A549 (cell line): ENCODE data around the gene SYT10. TPM values are rescaled to one million over a fixed set of nuclear protein-coding genes. Genes with fewer than 3 reads are reported as not detected.

Experiments used
- ATAC-seq, 2 experiments: fragments of 200-7000 bp in 1 of 2; fragments of >200 bp in 1 of 2; cut with Nextera tagmentation in 1 of 2; cut with Tn5 transposase in 1 of 2; 3 replicates each; pipeline versions ENCODE4 v1.8.0 to v1.9.1; 2018 to 2020; ENCODE audit warnings: mild to moderate bottlenecking in 1 of 2, moderate library complexity in 1 of 2
- CTCF ChIA-PET: fragments of 300-600 bp; sonication (Branson Sonifier 250); formaldehyde crosslinking; extraction: SDS; loops from one replicate; lab custom pipeline; 2021; ENCODE audit warnings: antibody characterized with exemption, inconsistent platforms; lab: Yijun Ruan, JAX
- POLR2A ChIA-PET: fragments of 350-600 bp; formaldehyde crosslinking; extraction: SDS; loops from one replicate; lab custom pipeline; 2021; ENCODE audit warnings: antibody characterized with exemption, inconsistent platforms; lab: Yijun Ruan, JAX
- DNase-seq, 2 experiments: peaks; one replicate each; pipeline versions ENCODE4 v3.0.0 to v3.0.0-alpha.2; 2011 to 2016; ENCODE audit warnings: low read depth in 1 of 2, low spot score in 1 of 2
- FAIRE-seq: peaks from 2 replicates; lab custom pipeline; 2011; peaks lifted over from hg19 to GRCh38; lab: Jason Lieb, UNC
- H3K27ac ChIP-seq, 2 experiments: fragments of >200 bp; sonication (Bioruptor Twin); formaldehyde crosslinking; 3 replicates each; pipeline ENCODE4 v1.5.1; 2016 to 2017
- H3K4me1 ChIP-seq: fragments of >200 bp; sonication (Bioruptor Twin); formaldehyde crosslinking; 3 replicates; pipeline ENCODE4 v1.6.1; 2016
- H3K4me2 ChIP-seq: fragments of >200 bp; sonication (Bioruptor Twin); formaldehyde crosslinking; 3 replicates; pipeline ENCODE4 v1.6.1; 2016
- H3K4me3 ChIP-seq: fragments of >200 bp; sonication (Bioruptor Twin); formaldehyde crosslinking; 3 replicates; pipeline ENCODE4 v1.5.1; 2016
- H3K9me3 ChIP-seq: fragments of >200 bp; sonication (Bioruptor Twin); formaldehyde crosslinking; 3 replicates; pipeline ENCODE4 v1.6.1; 2016
- CBX2 ChIP-seq: fragments of 200-600 bp; sonication (generic); IDR thresholded peaks from 2 replicates; pipeline ENCODE4 v1.6.1; 2016; ENCODE audit warnings: low read depth, mild to moderate bottlenecking, borderline replicate concordance
- CBX8 ChIP-seq: fragments of 200-600 bp; sonication (generic); IDR thresholded peaks from 2 replicates; pipeline ENCODE4 v1.6.1; 2016
- CEBPB ChIP-seq, 2 experiments: fragments of >200 bp in 1 of 2; sonication (Bioruptor Twin) in 1 of 2; formaldehyde crosslinking in 1 of 2; IDR thresholded peaks; 2 replicates each; pipeline ENCODE4 v1.6.1; 2012 to 2016
- CHD4 ChIP-seq: fragments of 200-600 bp; sonication (generic); IDR thresholded peaks from 2 replicates; pipeline ENCODE4 v1.6.1; 2016; ENCODE audit warnings: antibody characterized with exemption, mild to moderate bottlenecking, borderline replicate concordance
- ELK1 ChIP-seq: fragments of 150-350 bp; IDR thresholded peaks from 2 replicates; pipeline ENCODE4 v1.6.1; 2014; ENCODE audit warnings: low read depth, mild to moderate bottlenecking, low read length
- EP300 ChIP-seq, 2 experiments: fragments of >200 bp; sonication (Bioruptor Twin); formaldehyde crosslinking; IDR thresholded peaks; 2 replicates in 1 of 2; 3 replicates in 1 of 2; pipeline ENCODE4 v1.6.1; 2016 to 2017
- FOSB ChIP-seq: fragments of 250-450 bp; sonication (Bioruptor Pico); IDR thresholded peaks from 2 replicates; pipeline ENCODE4 v1.5.0; 2020; ENCODE audit warnings: mild to moderate bottlenecking, moderate library complexity
- FOSL2 ChIP-seq, 2 experiments: fragments of 450-650 bp in 1 of 2; fragments of >200 bp in 1 of 2; sonication (Bioruptor Twin) in 1 of 2; formaldehyde crosslinking; IDR thresholded peaks; 2 replicates each; pipeline versions ENCODE4 v1.5.0 to v1.6.1; 2016 to 2020; ENCODE audit warnings: mild to moderate bottlenecking in 1 of 2, moderate library complexity in 1 of 2
- FOXS1 ChIP-seq: fragments of 250-450 bp; sonication (Bioruptor Pico); IDR thresholded peaks from 2 replicates; pipeline ENCODE4 v1.5.0; 2020; ENCODE audit warnings: mild to moderate bottlenecking, moderate library complexity
- HMGXB4 ChIP-seq: fragments of 250-450 bp; sonication (Bioruptor Pico); IDR thresholded peaks from 2 replicates; pipeline ENCODE4 v1.5.0; 2021; ENCODE audit warnings: mild to moderate bottlenecking, moderate library complexity, borderline replicate concordance
- HOXB13 ChIP-seq: fragments of 250-450 bp; sonication (Bioruptor Pico); IDR thresholded peaks from 2 replicates; pipeline ENCODE4 v1.5.0; 2020; ENCODE audit warnings: low read depth, mild to moderate bottlenecking, moderate library complexity
- JUN ChIP-seq, 2 experiments: fragments of >200 bp; sonication (Bioruptor Twin); formaldehyde crosslinking; IDR thresholded peaks; 2 replicates in 1 of 2; 3 replicates in 1 of 2; pipeline ENCODE4 v1.6.1; 2016 to 2017
- MAZ ChIP-seq: fragments of 150-350 bp; IDR thresholded peaks from 2 replicates; pipeline ENCODE4 v1.6.1; 2014; ENCODE audit warnings: antibody characterized with exemption, low read depth, low read length, borderline replicate concordance
- NPAS2 ChIP-seq: fragments of 250-450 bp; sonication (Bioruptor Pico); IDR thresholded peaks from 2 replicates; pipeline ENCODE4 v1.8.0; 2022; ENCODE audit warnings: mild to moderate bottlenecking, moderate library complexity, borderline replicate concordance
- NR3C1 ChIP-seq: fragments of >200 bp; sonication (Bioruptor Twin); formaldehyde crosslinking; IDR thresholded peaks from 3 replicates; pipeline ENCODE4 v1.6.1; 2017
- RAD21 ChIP-seq, 2 experiments: fragments of >200 bp in 1 of 2; sonication (Bioruptor Twin) in 1 of 2; formaldehyde crosslinking in 1 of 2; IDR thresholded peaks in 1 of 2; conservative IDR thresholded peaks in 1 of 2; 2 replicates in 1 of 2; 3 replicates in 1 of 2; pipeline ENCODE4 v1.6.1; 2012 to 2018; ENCODE audit warnings: inconsistent platforms in 1 of 2
- RARB ChIP-seq: fragments of 250-450 bp; sonication (Bioruptor Pico); IDR thresholded peaks from 2 replicates; pipeline ENCODE4 v1.8.0; 2021; ENCODE audit warnings: mild to moderate bottlenecking, moderate library complexity
- ZSCAN20 ChIP-seq: fragments of 250-450 bp; sonication (Bioruptor Pico); IDR thresholded peaks from 2 replicates; pipeline ENCODE4 v1.8.0; 2022; ENCODE audit warnings: mild to moderate bottlenecking, moderate library complexity
- WGBS: methylation state at CpG from one replicate; pipeline ENCODE4 v1.1.6; 2017; ENCODE audit errors: missing lambda C conversion rate; 5-methylcytosine and 5-hydroxymethylcytosine counted together
- polyA plus RNA-seq, 4 experiments: library from polyadenylated mRNA; depleted of rRNA in 3 of 4; stranded (reverse); fragments of >200 nt; fragmentation: RNase III in 1 of 4; extraction: RNeasy Plus Mini Kit Qiagen cat#74134 plus additional on column Dnase treatment in 1 of 4; gene quantifications; 2 replicates in 3 of 4; 3 replicates in 1 of 4; pipeline ENCODE4 v1.2.3, GENCODE V29; 2011 to 2017
- TF ChIP-seq, protein P1 (sequence below): fragments of 250-450 bp; sonication (Bioruptor Pico); IDR thresholded peaks from 2 replicates; pipeline ENCODE4 v1.5.0; 2020; ENCODE audit warnings: low read depth, mild to moderate bottlenecking, moderate library complexity
- TF ChIP-seq, protein P2 (sequence below): IDR thresholded peaks from 2 replicates; pipeline ENCODE4 v1.6.1; 2012; ENCODE audit warnings: low read depth, borderline replicate concordance
- TF ChIP-seq, protein P3 (sequence below): fragments of 450-650 bp; IDR thresholded peaks from 2 replicates; pipeline ENCODE4 v1.6.1; 2014; ENCODE audit warnings: antibody characterized with exemption
- TF ChIP-seq, protein P4 (sequence below): fragments of >200 bp; sonication (Bioruptor Twin); formaldehyde crosslinking; IDR thresholded peaks from 3 replicates; pipeline ENCODE4 v1.5.1; 2016

SYT10 gene
- polyA plus RNA-seq, 2 of the 4 experiments (the other 2 are of a cell fraction) = not detected

DNA sequence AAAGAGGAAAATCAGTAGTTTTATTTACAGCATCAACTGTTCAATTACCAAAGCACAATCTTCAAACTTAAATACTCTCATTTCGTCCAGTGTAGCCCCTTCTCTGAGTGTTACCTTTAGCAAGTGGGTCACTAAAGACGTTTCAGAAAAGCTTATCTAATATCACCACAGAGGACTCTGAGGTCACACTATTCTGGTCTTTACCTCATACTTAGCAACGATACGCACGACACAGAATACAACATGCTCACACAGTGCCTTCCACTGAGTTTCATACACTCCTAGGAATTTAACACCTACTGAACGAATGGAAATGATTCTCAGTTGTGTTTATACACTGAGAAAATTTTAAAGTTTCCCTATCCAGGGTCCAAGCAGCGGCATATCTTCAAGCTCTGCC, 2.0 kb downstream of the SYT10 start:
- no peaks in the 10 kb centered on the region for H3K4me1 ChIP-seq
- POLR2A ChIA-PET = no interaction called here
- no peak overlapping the region for H3K27ac ChIP-seq
- TF ChIP-seq RARB (CRISPR knock-in tag) = no peak
- TF ChIP-seq, protein P1, sequence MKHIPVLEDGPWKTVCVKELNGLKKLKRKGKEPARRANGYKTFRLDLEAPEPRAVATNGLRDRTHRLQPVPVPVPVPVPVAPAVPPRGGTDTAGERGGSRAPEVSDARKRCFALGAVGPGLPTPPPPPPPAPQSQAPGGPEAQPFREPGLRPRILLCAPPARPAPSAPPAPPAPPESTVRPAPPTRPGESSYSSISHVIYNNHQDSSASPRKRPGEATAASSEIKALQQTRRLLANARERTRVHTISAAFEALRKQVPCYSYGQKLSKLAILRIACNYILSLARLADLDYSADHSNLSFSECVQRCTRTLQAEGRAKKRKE (CRISPR knock-in tag) = no peak
- TF ChIP-seq CBX2 = no peak
- no peak for TF ChIP-seq HMGXB4
- FAIRE-seq (no peak), ATAC-seq (no peak), DNase-seq (no peak)
- H3K4me2 ChIP-seq = no peak overlapping the region
- CTCF ChIA-PET = no interaction called here
- no peak overlapping the region for H3K4me3 ChIP-seq
- no peaks in the 10 kb centered on the region; the same call in 2 of the 3 replicates for H3K9me3 ChIP-seq
- WGBS = 16% methylated on average over 7 of the region's 7 CpGs

DNA sequence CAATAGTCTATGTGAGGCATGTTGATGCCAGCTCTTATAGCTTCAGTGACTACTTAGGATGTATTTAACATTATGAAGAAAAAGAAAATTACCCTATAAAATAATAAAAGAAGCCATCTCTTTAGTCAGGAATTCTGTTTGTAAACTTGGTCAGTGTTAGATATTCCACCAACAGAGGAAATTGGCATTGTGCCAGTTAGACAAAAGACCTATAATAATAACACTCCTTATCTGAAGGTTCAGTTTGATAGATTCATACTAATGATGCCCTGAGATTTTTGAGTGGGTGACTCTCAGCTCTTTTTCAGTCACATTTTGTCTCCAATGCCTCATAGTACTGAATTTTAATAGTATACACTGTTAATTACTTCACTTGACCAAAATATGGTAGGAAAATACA, 6.6 kb downstream of the SYT10 start:
- no peak for TF ChIP-seq FOSL2 (IDR thresholded peaks at IDR 0.05)
- TF ChIP-seq FOSL2 (CRISPR knock-in tag; IDR thresholded peaks at IDR 0.05) = no peak
- TF ChIP-seq, protein P2, sequence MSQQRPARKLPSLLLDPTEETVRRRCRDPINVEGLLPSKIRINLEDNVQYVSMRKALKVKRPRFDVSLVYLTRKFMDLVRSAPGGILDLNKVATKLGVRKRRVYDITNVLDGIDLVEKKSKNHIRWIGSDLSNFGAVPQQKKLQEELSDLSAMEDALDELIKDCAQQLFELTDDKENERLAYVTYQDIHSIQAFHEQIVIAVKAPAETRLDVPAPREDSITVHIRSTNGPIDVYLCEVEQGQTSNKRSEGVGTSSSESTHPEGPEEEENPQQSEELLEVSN = no peak
- TF ChIP-seq ELK1 = no peak
- TF ChIP-seq JUN (IDR thresholded peaks at IDR 0.05) = no peak
- TF ChIP-seq, protein P3, sequence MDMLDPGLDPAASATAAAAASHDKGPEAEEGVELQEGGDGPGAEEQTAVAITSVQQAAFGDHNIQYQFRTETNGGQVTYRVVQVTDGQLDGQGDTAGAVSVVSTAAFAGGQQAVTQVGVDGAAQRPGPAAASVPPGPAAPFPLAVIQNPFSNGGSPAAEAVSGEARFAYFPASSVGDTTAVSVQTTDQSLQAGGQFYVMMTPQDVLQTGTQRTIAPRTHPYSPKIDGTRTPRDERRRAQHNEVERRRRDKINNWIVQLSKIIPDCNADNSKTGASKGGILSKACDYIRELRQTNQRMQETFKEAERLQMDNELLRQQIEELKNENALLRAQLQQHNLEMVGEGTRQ = no peak
- Histone ChIP-seq H3K9me3 (no peaks in the 10 kb centered on the region; the same call in 2 of the 3 replicates), H3K4me1 (no peaks in the 10 kb centered on the region), H3K27ac (no peak overlapping the region), H3K4me2 (no peak overlapping the region), H3K4me3 (no peak overlapping the region)
- no peak for ATAC-seq
- no peak for FAIRE-seq
- ChIA-PET CTCF (no interaction called here), POLR2A (no interaction called here)
- DNase-seq = no peak

- no peak for FAIRE-seq
- no peaks in the 10 kb centered on the region for H3K9me3 ChIP-seq
- no peak overlapping the region for H3K4me3 ChIP-seq
- H3K4me2 ChIP-seq = no peak overlapping the region
- 53% methylated on average over 1 of the region's 1 CpG for WGBS
- ChIA-PET CTCF (no interaction called here), POLR2A (no interaction called here)
- TF ChIP-seq ZSCAN20 (no peak), CEBPB (IDR thresholded peaks at IDR 0.05) (no peak), RARB (CRISPR knock-in tag) (no peak), NR3C1 (no peak), EP300 (IDR thresholded peaks at IDR 0.05) (no peak), HOXB13 (CRISPR knock-in tag) (no peak), CBX2 (no peak), JUN (IDR thresholded peaks at IDR 0.05) (no peak), RAD21 (conservative IDR thresholded peaks at IDR 0.05 in 1 of 2, IDR thresholded peaks at IDR 0.05 in 1 of 2) (no peak), FOSB (CRISPR knock-in tag) (no peak), MAZ (no peak), NPAS2 (CRISPR knock-in tag) (no peak), CHD4 (no peak), FOXS1 (no peak), CBX8 (no peak)
- TF ChIP-seq, protein P3 = no peak
- TF ChIP-seq, protein P4, sequence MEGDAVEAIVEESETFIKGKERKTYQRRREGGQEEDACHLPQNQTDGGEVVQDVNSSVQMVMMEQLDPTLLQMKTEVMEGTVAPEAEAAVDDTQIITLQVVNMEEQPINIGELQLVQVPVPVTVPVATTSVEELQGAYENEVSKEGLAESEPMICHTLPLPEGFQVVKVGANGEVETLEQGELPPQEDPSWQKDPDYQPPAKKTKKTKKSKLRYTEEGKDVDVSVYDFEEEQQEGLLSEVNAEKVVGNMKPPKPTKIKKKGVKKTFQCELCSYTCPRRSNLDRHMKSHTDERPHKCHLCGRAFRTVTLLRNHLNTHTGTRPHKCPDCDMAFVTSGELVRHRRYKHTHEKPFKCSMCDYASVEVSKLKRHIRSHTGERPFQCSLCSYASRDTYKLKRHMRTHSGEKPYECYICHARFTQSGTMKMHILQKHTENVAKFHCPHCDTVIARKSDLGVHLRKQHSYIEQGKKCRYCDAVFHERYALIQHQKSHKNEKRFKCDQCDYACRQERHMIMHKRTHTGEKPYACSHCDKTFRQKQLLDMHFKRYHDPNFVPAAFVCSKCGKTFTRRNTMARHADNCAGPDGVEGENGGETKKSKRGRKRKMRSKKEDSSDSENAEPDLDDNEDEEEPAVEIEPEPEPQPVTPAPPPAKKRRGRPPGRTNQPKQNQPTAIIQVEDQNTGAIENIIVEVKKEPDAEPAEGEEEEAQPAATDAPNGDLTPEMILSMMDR = no peak
- no peak overlapping the region for H3K27ac ChIP-seq
- no peak for ATAC-seq
- no peak for DNase-seq
- H3K4me1 ChIP-seq = no peaks in the 10 kb centered on the region
Observed at GRCh38 chr12:33431648-33432047, 8.0 kb downstream of the SYT10 start.
